Stimulated activated CD8-positive, alpha-beta memory T cell treated with anti-CD3 and anti-CD28 coated beads, Interleukin-4, amount 100 ng/mL, for 48 hours (primary cell): ENCODE data around the gene MYO19.

ENCODE experiments used
- DNase-seq: peaks from one replicate; pipeline ENCODE4 v3.0.0-alpha.2; 2020

The MYO19 gene, protein sequence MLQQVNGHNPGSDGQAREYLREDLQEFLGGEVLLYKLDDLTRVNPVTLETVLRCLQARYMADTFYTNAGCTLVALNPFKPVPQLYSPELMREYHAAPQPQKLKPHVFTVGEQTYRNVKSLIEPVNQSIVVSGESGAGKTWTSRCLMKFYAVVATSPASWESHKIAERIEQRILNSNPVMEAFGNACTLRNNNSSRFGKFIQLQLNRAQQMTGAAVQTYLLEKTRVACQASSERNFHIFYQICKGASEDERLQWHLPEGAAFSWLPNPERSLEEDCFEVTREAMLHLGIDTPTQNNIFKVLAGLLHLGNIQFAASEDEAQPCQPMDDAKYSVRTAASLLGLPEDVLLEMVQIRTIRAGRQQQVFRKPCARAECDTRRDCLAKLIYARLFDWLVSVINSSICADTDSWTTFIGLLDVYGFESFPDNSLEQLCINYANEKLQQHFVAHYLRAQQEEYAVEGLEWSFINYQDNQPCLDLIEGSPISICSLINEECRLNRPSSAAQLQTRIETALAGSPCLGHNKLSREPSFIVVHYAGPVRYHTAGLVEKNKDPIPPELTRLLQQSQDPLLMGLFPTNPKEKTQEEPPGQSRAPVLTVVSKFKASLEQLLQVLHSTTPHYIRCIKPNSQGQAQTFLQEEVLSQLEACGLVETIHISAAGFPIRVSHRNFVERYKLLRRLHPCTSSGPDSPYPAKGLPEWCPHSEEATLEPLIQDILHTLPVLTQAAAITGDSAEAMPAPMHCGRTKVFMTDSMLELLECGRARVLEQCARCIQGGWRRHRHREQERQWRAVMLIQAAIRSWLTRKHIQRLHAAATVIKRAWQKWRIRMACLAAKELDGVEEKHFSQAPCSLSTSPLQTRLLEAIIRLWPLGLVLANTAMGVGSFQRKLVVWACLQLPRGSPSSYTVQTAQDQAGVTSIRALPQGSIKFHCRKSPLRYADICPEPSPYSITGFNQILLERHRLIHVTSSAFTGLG

DNA sequence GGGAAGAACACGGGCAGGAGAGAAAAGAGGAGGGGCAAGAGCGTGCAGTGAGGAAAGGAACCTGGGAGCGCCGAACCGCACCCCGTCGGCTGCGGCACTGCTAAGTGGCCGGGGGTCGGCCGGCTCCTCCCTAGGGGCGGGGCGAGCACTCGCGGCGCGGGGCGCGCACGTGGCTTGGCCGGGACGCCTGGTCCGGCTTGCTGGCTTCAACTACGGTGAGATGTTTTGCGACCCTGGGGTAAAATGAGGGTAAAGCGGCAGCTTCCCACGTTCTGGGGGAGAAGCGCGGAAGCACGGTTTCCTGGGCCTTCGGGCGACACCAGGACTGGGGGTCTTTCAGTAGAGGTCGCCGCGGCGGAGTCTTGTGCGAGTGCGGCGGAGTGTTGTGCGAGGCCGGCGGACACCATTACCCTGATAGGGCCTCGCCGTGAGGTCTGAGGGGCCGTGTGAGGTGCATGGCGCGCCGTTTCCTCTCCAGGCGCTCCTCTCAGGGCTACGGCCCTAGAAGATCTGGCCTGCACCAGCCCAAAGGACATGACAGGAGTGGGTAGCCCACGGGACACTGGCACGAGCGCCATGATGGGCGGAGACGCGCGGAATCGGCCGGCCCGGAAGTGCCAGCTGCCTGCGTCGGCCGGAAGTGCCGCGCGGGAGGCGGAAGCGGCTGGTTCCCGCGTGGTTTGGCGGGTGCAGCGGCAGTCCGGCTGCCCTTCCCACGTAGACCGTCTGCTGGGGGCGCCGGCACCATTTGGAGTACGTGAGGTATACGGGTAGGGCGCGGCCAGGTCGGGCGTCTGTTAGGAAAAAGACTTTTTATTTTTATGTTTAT, at the start of gene MYO19, which contains the start of gene PIGW:
MYO19 (minus strand) TSS at position 29 of the 829 bp plus-strand sequence. CDS start 2,330 bp downstream, outside the sequence.
PIGW (plus strand) TSS at position 148 of the 829 bp plus-strand sequence. CDS start 2,115 bp downstream, outside the sequence.
- peak; percentile 89 for DNase-seq

DNA sequence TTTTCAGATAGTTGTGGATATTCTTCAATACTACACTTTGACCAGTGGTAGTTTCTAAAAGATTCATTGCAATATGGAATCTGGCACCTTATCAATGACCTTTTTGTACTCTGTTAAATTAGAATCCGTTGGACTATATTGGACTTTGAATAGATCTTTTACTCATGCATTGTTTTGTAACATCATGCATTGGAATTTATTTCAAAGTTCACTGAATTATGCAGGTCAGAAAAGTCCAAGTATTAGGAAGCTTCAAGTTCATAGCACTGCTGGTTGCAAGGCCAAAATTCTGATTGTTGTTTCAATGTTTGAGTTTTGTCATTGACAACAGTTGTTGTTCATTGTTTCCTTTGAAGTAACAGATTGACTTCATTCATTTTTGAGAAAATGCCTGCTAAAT, 49.1 kb upstream of the MYO19 start:
- DNase-seq = no peak

DNA sequence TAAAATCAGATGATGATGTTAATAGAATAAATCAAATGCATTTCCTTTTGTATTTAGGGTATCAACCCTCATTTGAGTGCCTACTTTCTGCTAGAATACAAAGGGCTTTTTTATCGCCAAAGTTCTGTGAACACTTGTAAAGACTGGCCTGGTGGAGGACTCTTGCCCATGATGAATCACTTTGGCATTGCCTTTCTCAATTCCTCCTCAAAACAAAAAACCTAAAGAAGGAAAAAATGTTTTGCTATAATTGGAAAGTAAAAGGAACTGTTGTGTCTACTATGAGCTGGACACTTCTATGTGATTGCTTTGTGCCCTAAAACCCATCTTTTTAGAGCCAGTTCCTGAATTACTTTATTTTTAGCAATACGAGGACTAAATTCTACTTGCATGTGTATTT, 44.0 kb upstream of the MYO19 start:
- DNase-seq = no peak

DNA sequence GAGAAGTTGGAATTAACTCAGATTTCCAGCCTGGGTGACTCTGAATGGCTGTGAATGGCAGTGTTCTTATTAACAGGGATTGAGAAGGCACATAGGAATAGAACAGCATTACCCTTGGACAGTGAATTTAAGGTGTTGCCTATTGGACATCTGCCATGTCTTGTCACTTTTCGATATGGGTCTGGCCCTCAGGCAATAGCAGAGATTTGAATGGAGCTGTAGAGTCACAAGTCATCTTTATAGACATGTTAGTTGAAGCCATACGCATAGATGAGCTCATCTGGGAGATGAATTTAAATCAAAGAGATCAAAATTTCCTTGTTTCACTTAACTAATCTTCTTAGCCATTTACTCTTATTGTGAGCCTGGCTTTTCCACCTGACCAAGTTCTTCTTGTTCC, 42.1 kb upstream of the MYO19 start:
- DNase-seq = no peak

DNA sequence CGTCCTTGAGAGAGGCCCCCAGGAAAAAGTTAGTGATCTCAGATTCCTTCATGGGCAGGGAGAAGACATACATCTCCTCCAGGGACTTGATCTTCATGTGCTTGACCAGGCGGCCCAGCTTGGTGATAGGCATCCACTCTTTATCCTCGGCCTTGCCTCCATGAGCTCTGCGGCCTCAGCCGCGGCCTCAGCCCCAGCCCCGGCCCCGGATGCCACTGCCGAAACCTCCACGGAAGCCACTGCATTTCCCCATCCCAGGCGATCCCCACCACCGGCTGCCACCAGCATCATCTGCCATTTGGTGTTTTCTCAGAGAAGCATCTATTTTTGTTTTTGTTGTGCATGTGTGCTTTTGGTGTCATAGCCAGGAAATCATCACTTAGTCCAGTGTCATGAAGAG, 40.4 kb upstream of the MYO19 start:
- DNase-seq = no peak

DNA sequence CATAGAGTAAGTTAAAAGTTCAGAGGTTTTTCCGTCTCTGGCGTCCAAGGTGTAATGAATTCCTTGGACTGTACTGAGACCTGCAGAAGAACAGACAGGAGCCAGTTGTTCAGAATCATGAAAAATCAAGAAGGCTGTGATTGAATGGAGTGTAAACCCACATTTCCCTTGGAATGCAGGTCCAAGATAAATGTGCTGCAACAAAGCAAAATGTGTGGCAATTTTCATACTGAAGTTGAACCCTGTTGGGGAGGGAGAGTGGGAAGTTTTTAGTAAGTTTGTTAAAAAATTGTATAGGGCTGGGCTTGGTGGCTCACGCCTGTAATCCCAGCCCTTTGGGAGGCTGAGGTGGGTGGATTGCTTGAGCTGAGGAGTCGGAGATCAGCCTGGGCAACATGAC, 31.4 kb upstream of the MYO19 start:
- DNase-seq = no peak

DNA sequence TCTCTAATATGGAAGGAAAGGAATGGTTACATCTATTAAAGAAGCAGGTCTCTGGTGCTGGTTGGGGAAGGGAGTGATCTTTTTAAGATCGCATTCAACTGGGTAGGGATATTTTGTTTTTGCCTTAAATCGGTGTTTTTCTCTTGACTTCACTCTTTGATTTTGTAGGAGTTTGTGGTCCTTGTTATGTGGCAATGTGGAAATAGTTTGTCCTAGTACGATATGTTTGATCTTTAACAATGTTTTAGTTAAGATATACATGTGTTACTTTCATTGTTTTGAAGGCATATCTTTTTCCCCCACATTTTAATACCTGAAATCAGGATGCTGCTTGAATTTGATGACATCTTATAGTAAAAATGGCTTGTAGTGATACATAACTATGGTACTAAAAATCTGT, 18.8 kb upstream of the MYO19 start:
- DNase-seq = no peak

DNA sequence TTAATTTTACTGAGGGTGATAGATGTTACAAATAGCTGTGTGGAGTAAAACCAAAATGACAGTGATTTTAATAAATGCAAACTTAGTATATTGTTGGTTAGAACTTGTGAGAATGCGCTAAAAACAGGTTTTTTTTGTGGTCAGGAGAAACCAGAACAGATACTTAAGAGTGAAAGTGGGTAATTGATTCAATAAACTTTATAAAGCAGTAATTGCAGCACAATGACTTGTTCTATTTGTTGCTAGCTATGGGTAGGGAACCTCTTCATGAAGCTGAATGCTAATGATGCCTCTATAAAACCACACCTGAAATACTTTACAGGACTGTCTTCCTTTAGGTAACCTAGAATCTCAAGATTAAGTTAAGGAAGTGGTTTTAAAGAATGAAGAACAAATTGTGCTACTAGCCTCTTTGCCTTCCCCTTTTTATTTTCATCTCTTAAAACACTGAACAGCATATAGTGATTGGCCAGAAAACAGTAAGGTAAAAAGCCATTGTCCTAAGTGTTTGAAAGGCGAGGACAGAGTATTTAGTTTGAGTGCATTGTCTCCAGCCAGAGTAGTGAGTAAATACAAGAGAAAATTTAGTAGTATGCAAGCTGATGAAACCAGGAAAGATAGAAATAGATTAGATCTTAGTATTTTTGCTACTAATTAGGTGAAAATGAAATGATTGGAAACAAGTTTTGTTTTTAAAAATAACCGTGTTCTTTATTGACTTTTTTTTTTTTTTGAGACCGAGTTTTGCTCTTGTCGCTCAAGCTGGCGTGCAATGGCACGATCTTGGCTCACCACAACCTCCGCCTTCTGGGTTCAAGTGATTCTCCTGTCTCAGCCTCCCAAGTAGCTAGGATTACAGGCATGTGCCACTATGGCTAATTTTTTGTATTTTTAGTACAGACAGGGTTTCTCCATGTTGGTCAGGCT, 16.1 kb upstream of the MYO19 start:
- DNase-seq = no peak

DNA sequence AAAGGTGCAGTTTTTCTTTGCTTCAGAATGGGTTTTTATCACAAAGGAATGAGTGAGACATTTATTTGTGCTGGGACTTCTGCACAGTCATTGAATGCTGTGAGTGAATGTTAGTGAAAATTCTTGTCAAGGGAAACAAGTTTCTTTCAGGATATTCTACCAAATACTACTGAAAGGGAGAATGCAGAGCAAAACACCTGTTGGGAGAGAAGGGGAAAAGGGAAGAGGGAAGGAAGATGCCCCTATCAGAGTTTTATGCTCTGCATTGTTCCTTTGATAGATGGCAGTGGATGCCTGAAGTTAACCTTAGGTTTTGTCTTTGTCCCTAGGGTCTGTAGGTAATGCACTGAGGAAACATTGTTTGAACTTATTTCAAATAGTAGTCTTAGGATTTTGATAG, 13.1 kb upstream of the MYO19 start:
- DNase-seq = no peak

DNA sequence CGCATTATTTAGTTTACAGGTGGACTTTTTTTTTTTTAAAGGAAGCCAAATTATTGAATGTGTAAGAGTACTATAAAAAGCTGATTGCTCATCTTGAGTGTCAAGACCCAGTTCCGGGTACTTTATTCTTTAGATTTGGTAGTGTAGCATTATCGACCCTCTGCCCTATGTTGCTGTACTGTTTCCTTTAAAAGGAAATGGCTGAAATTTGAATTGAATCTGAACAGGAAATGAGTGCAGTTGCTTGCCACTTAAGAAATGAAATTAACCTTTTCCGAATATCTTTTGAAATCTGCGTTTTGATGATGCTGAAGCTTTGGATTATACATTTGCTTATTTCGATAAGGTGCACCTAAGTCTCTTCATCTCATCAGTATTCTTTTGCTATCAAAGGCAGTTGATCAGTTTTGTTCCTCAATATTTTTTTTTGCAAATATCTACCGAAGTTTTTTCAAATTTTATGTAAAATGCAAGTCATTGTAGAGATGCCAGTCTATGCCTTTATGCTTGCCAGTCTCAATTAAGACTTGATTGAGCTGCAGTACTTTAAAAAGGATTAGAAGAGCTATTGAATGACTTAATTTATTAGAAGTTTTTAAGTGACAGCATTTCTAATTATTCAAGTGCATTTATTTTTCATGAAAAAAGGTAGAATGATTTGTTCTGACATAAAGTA, 11.9 kb upstream of the MYO19 start:
- DNase-seq = no peak

DNA sequence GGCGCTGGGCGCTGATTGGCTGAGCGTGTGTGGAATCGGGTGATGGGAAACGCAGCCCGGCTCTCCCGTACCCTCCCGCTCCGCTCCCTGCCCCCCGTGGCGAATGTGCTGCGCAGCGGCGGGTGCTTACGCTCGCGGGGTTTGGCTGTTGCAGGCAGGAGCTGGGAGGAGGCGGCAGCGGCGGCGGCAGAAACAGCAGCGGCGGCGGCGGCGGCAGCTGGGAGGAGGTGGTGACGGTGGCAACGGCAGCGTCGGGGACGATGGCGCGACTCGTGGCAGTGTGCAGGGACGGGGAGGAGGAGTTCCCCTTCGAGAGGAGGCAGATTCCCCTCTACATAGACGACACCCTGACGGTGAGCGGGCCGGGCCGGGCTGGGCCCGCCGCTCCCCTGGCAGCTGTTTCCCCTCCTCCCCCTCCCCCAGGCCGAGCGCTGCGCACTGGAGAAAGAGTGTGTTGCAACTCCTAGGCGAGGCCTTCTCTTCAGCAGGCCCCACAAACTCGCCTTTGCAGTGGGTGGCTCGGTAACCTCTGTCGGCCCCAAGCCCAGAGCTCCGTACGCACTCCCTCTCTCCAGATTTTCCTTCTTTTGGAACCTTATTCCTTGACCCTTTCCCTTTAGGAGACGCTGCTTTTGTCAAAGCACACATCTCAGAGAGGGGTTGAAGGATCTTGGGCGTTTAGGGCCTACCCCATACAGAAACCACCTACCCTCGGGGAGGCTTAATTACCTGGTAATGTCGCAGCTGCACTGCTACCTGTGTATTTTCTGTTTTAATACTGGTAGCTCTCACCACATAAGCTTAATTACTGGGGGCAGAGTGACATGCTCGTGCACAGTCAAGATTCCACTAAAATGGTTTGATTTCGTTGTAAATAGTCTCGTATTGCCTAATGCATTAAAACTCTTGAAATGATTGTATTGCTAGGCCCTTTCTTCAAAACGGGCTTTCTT, 11.1 kb upstream of the MYO19 start:
- peak; percentile 97 for DNase-seq

DNA sequence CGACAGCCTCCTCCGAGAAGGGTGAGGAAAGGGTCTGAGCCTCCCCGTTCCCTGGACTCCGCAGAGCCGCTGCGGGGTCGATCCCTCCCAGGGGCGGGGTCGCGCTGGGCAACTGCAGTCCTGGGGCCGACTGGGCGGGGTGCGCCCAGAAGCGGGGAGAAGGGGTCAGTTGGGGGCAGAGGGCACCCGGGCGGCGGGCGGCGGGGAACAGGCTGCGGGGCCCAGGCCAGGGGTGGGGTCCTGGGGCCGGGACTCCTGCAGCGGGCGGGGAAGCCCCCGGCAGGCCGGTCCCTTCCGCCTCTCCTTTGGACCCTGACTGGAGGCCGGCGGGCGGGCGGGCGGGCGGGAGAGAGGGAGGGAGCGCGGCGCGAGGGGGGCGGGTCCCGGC, 10.4 kb upstream of the MYO19 start:
- DNase-seq = no peak

DNA sequence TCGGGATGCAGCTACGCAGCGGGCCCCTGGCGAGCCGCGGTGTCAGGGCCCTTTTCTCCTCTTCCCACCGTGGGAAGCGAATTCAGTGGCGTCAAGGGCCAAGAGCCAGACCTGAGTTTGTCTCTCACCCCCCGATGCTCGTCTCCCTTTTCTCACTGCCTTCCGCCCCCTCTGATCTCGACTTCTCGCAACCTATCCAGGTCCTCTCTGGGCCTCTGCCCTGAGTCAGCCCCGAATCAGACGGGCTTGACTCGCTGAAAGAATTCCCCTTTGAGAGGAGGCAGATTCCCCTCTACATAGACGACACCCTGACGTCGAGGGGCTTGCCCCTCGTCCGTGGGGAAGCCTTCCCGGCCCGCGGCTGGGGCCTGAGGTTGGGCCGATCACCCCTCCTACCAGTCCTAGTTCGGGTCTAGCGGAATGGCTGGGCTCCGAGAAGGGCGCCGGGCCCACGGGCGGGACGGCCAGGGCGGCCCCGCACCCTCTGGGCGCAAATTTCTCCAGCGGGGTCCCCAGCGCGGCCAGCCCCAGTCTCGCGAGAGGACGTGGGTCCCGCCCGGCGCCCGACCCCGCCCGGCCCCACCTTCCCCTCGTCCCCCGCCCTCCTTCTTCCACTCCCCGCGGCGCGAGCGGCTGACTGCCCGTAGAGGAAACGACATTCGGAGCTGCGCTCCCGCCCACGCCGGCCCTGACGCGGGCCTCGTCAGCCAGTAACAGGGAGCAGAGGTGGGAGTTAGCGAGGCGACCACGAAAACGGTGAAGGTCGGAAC, 9.8 kb upstream of the MYO19 start, which contains the start of gene GGNBP2:
GGNBP2 (plus strand) TSS at position 613 of the 770 bp plus-strand sequence. CDS start 806 bp downstream, outside the sequence.
- peak; percentile 92 for DNase-seq

DNA sequence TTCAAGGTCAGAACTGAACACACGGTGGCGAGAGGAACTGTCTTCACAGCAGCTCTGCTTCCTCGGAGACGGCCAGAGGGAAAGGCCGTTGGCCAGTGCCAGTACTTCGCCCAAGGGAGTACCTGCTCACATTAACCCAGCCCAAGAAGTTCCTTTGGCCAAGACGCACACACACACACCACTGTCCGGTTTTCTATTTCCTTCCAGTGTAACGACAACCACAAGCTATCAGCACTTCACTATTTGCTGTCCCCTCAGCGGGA, 9.3 kb upstream of the MYO19 start:
- DNase-seq = no peak

DNA sequence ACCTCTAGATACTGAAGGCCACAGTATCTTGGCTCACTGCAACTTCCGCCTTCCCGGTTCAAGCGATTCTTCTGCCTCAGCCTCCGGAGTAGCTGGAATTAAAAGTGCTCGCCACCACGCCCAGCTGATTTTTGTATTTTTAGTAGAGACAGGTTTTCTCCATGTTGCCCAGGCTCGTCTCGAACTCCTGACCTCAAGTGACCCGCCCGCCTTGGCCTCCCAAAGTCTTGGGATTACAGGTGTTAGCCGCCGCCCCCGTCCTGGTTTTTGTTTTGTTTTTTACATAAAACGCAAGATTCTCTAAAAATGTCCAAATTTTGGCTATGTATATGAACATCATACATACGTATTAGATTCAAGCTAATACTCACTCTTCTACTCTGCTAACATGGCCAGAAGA, 8.1 kb upstream of the MYO19 start:
- DNase-seq = no peak

DNA sequence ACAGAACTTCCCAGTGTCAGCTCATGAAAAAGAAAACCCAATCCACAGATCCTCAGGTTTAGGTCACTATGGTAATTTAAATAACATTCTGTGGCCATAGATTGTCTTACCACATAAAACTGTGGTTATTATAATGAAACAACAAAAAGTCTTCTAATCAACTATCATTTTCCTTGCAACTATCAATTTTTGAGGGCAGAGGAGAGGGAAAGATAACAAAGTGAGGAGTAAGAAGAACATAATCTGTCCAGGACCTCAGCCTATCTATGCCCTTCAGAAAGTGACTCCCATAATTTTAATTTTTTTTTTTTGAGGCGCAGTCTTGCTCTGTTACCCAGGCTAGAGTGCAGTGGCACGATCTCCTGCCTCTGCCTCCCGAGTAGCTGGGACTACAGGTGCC, 6.0 kb upstream of the MYO19 start:
- no peak for DNase-seq

DNA sequence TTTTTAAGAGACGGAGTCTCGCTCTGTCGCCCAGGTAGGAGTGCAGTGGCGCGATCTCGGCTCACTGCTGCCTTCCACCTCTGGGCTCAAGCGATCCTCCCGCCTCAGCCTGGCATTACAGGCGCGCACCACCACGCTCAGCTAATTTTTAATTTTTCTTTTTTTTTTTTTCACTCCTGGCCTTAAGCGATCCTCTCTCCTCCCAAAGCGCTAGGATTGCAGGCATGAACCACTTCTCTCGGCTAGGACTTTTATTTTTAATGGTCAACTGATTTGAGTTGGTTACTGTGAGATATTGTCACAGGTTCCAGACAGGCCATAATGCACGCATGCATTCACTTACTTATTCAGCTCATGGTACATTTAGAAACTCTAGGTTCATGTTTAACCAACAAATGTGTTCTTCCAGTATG, 1.0 kb upstream of the MYO19 start:
- DNase-seq = no peak

DNA sequence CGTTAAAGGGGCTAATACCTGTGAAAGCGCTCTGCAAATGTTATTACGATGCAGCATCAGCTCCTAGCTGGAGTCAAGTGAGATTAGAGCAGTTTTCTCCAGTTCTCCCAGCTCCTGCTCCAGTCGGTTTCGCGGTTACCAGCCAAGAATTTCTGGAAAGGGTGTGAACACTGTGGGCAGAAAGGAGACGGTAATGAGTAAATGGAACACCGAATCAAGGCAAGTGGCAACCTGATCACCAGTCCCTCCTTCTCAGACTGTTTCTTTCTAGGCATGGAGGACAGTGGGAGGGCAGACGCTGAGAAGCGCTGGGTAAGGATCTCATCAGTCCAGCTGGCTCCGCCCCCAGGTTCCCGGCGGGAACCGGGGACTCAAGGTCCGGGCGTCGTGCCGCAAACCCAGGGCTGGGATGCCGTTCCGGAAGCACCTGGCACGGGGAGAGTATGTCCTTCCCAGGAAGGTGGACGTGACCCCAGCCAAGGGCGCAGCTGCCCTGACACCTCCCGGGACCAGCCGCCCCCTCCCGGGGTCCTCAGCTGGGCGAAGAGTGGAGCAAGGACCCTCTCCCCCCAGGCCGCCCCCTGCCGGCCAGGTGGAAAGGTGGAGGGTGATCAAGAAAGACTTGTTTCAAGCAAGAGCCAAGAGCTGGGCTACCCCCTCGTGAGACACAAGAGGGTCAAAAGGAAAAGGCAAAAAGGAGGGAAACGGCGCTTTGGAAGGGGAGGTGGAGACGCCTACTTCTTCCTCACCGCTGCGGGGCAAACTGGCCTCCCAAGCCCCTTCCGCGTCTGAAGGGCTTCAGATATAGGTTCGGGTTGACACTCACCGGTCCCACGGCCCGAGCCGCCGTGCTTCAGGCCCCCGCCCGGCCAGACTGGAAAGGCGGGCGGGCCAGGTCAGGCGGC, 481 bp downstream of the MYO19 start:
- DNase-seq = peak; percentile 70
